Suprapubic skin (tissue), 4 donors: ENCODE results near the gene MBD2. TPM values are rescaled to one million over a fixed set of nuclear protein-coding genes. Genes with fewer than 3 reads are reported as not detected.

Experiments
- DNase-seq, 2 donors: peaks; one replicate each; pipeline ENCODE4 v3.0.0-alpha.2; 2019; ENCODE audit warnings: low spot score in 2 of 2
- H3K27ac ChIP-seq: fragments of 200-600 bp; sonication (generic); one replicate; pipeline ENCODE4 v1.5.1; 2019
- H3K27me3 ChIP-seq: fragments of 200-600 bp; sonication (generic); one replicate; pipeline ENCODE4 v1.5.1; 2019
- H3K36me3 ChIP-seq: fragments of 200-600 bp; sonication (generic); one replicate; pipeline ENCODE4 v1.5.1; 2019
- H3K4me1 ChIP-seq: fragments of 200-600 bp; sonication (generic); one replicate; pipeline ENCODE4 v1.5.1; 2019
- H3K4me3 ChIP-seq: fragments of 200-600 bp; sonication (generic); one replicate; pipeline ENCODE4 v1.5.1; 2019; ENCODE audit warnings: mild to moderate bottlenecking
- H3K9me3 ChIP-seq: fragments of 200-600 bp; sonication (generic); one replicate; pipeline ENCODE4 v1.5.1; 2019
- EP300 ChIP-seq: sonication (generic); formaldehyde crosslinking; IDR thresholded peaks from one replicate; pipeline ENCODE4 v1.6.1; 2017; ENCODE audit warnings: antibody characterized with exemption
- POLR2A ChIP-seq, 2 donors: fragments of 450-650 bp; IDR thresholded peaks; one replicate each; pipeline ENCODE4 v1.6.1; 2017; ENCODE audit warnings: antibody characterized with exemption in 2 of 2, mild to moderate bottlenecking in 2 of 2, moderate library complexity in 2 of 2
- POLR2AphosphoS5 ChIP-seq, 3 donors: sonication (generic); formaldehyde crosslinking; IDR thresholded peaks; one replicate each; pipeline ENCODE4 v1.6.1; 2017; ENCODE audit warnings: antibody characterized with exemption in 3 of 3
- WGBS: methylation state at CpG from one replicate; pipeline ENCODE4 v1.1.5; 2018; 5-methylcytosine and 5-hydroxymethylcytosine counted together
- total RNA-seq, 4 donors: library from RNA; depleted of rRNA; stranded (reverse); fragments of >200 nt; gene quantifications; one replicate each; pipeline ENCODE4 v1.1.0, GENCODE V29; 2016
- TF ChIP-seq, protein P1 (sequence below), 2 donors: fragments of 200-600 bp in 1 of 2; fragments of 450-650 bp in 1 of 2; sonication (generic) in 1 of 2; IDR thresholded peaks; one replicate each; pipeline ENCODE4 v1.5.1; 2016 to 2019; ENCODE audit warnings: antibody characterized with exemption in 2 of 2, mild to moderate bottlenecking in 1 of 2, moderate library complexity in 1 of 2

The MBD2 gene
- total RNA-seq, 4 donors from 2014 or later: 40.8 to 55.8 (median 45.0) TPM

DNA sequence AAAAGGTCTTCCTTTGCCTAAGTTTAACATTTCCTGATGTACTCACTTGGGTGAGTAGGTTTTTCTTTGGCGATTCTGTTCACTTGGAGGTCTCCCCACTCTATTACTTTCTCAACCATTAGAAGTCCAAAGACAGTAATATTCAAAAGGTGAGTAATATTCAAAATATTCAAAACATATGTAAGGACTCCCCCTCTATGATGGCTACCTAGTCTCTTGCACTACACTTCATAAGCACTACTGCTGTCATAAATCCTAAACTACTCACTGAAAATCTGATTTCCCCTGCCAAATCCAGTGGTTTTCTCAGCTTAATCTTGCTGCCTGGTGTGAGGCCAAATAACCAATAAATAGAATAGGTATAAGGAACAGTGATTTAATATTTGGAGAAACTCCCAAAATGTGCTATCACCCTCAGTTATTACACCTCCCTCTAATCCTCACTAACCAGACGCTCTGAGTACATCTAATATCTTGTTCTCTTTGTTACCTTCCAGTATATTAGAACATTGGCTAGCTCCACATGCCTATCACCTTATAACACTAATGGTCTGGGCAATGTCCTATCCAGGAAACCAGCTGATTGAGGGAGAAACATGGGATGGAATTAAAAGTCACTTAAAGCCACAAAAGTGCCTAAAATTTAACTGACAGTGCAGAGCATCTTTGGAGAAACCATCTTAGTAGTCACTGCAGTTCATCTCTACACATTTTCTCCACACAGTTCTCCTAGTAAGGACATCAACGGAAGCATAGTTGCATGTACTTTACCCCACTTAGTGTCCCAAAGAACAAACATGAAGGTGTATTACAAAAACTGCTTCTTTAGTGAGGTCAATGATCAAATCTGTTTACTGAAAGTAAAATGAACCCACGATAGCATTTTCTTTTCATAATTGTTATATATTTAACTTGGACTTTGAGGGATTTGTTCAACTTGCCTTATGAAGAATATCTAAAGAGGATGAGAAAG, 54.8 kb downstream of the MBD2 start:
- H3K36me3 ChIP-seq: peaks cover 32% of the 10 kb centered on the region
- H3K9me3 ChIP-seq: no peaks in the 10 kb centered on the region
- TF ChIP-seq EP300 (no peak), POLR2AphosphoS5 (IDR thresholded peaks at IDR 0.05) (no peak), POLR2A (IDR thresholded peaks at IDR 0.05) (no peak)
- TF ChIP-seq, protein P1, sequence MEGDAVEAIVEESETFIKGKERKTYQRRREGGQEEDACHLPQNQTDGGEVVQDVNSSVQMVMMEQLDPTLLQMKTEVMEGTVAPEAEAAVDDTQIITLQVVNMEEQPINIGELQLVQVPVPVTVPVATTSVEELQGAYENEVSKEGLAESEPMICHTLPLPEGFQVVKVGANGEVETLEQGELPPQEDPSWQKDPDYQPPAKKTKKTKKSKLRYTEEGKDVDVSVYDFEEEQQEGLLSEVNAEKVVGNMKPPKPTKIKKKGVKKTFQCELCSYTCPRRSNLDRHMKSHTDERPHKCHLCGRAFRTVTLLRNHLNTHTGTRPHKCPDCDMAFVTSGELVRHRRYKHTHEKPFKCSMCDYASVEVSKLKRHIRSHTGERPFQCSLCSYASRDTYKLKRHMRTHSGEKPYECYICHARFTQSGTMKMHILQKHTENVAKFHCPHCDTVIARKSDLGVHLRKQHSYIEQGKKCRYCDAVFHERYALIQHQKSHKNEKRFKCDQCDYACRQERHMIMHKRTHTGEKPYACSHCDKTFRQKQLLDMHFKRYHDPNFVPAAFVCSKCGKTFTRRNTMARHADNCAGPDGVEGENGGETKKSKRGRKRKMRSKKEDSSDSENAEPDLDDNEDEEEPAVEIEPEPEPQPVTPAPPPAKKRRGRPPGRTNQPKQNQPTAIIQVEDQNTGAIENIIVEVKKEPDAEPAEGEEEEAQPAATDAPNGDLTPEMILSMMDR (IDR thresholded peaks at IDR 0.05): no peak
- WGBS: 92% methylated on average over 4 of the region's 4 CpGs
- H3K4me3 ChIP-seq: no peak overlapping the region
- DNase-seq: no peak
- no peaks in the 10 kb centered on the region for H3K27me3 ChIP-seq
- no peak overlapping the region for H3K27ac ChIP-seq
- no peaks in the 10 kb centered on the region for H3K4me1 ChIP-seq

DNA sequence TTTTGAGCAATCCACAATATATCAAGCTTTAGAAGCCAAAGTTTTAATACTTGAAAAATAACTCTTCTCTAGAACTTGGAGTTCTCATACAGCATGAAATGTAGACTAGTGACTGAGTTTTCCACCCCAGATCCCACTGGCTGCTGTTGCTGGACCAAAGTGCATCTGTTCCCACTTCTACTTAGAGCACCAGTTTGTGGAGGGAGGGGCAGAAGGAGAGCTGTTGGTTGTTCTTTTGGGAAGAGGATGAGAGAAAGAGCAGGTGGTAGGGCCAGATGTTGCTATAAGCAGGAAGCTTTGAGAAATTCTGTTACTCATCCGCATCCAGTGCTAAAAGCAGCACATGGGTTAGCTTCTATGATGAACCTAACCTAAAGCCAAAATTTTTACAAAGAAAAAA, 59.0 kb downstream of the MBD2 start:
- 100% methylated on average over 1 of the region's 1 CpG for WGBS
- Histone ChIP-seq H3K27ac (no peak overlapping the region), H3K9me3 (no peaks in the 10 kb centered on the region), H3K4me3 (no peak overlapping the region), H3K36me3 (peaks cover 71% of the 10 kb centered on the region), H3K4me1 (no peaks in the 10 kb centered on the region), H3K27me3 (no peaks in the 10 kb centered on the region)
- TF ChIP-seq POLR2A (IDR thresholded peaks at IDR 0.05) (no peak), POLR2AphosphoS5 (IDR thresholded peaks at IDR 0.05) (no peak), EP300 (no peak)
- TF ChIP-seq, protein P1 (IDR thresholded peaks at IDR 0.05): no peak
- DNase-seq: no peak

DNA sequence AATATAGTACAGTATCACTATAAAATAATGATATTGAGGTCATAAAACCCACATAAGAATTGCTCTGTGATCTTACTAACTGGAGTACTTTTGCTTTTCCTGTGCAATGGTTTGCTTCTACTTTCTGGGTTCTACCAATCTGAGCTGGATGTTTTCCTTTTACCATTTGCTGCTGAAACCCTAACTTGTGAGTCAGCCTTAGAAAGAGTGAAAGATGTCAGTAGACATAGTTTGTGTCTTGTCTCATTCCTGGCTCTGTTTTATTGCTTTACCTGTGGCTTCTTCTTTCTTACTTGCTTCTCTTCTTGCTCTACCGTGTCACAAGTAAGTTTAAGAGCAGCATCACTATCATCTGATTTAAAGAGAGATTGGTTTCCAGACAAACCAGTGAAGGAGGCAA, 61.0 kb downstream of the MBD2 start:
- DNase-seq: no peak
- Histone ChIP-seq H3K36me3 (peaks cover 81% of the 10 kb centered on the region), H3K27me3 (no peaks in the 10 kb centered on the region), H3K4me1 (no peaks in the 10 kb centered on the region), H3K27ac (no peak overlapping the region), H3K9me3 (no peaks in the 10 kb centered on the region), H3K4me3 (no peak overlapping the region)
- TF ChIP-seq, protein P1 (IDR thresholded peaks at IDR 0.05): no peak
- TF ChIP-seq EP300 (no peak), POLR2AphosphoS5 (IDR thresholded peaks at IDR 0.05) (no peak), POLR2A (IDR thresholded peaks at IDR 0.05) (no peak)
- WGBS: 84% methylated on average over 1 of the region's 1 CpG

DNA sequence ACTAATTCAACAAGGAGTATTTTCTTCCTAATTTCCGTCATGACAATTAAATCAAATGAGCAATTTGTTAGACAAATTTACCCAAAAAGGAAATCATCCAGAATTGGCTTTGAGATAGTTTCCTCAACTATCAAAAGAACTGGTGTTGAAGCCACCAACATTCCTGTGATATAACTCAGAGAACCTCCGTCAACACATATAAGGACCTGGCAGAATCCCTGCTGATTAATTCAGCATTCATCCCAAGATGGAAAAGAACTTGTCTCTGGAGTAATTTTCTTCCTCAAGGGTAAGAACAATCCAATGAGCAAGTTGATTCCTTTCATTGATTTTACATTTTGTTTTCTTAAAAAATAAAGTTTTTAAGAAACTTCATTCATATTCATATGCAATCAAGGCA, 62.0 kb downstream of the MBD2 start:
- no peak overlapping the region for H3K4me3 ChIP-seq
- H3K4me1 ChIP-seq: no peaks in the 10 kb centered on the region
- H3K36me3 ChIP-seq: peaks cover 92% of the 10 kb centered on the region
- no peak overlapping the region for H3K27ac ChIP-seq
- DNase-seq: no peak
- 82% methylated on average over 2 of the region's 2 CpGs for WGBS
- no peaks in the 10 kb centered on the region for H3K27me3 ChIP-seq
- TF ChIP-seq, protein P1 (IDR thresholded peaks at IDR 0.05): no peak
- TF ChIP-seq POLR2AphosphoS5 (IDR thresholded peaks at IDR 0.05): no peak
- TF ChIP-seq EP300: no peak
- no peak for TF ChIP-seq POLR2A (IDR thresholded peaks at IDR 0.05)
- no peaks in the 10 kb centered on the region for H3K9me3 ChIP-seq

DNA sequence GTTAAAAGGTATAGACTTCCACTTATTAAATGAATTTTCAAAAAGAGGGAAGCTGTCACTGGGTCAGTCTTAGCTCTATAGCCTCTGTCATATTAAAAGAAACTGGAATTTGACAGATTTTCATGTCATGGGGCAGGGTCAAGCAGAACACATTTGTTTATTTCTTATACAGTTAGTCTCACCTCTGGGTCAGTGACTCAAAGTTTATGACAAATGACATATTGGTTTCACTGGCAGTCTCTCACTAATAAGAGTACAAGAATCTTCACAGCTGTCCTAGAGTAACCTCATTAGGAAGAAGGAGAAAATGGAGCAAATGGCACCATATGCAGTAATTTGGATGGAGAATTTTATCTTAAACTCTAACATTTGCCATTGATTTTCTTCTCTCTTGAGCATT, 63.2 kb downstream of the MBD2 start:
- Histone ChIP-seq H3K27ac (no peak overlapping the region), H3K36me3 (peaks cover 96% of the 10 kb centered on the region), H3K27me3 (no peaks in the 10 kb centered on the region), H3K4me1 (no peaks in the 10 kb centered on the region), H3K9me3 (no peaks in the 10 kb centered on the region), H3K4me3 (no peak overlapping the region)
- TF ChIP-seq EP300: no peak
- no peak for TF ChIP-seq POLR2A (IDR thresholded peaks at IDR 0.05)
- TF ChIP-seq POLR2AphosphoS5 (IDR thresholded peaks at IDR 0.05): no peak
- TF ChIP-seq, protein P1 (IDR thresholded peaks at IDR 0.05): no peak
- DNase-seq: no peak
